HEK293 (cell line): ENCODE data around the gene SLC6A6.
A peak's percentile ranks its signal among the peaks of the same experiment; 100 is the strongest.

Experiments used
- CTCF ChIA-PET: fragments of 350-600 bp; formaldehyde crosslinking; extraction: SDS; loops from one replicate; lab custom pipeline; 2021; ENCODE audit warnings: antibody characterized with exemption; lab: Yijun Ruan, JAX
- POLR2A ChIA-PET: fragments of 300-600 bp; formaldehyde crosslinking; extraction: SDS; loops from one replicate; lab custom pipeline; 2020; ENCODE audit warnings: antibody characterized with exemption, inconsistent platforms; lab: Yijun Ruan, JAX
- H3K27ac ChIP-seq: fragments of 200-500 bp; sonication (Bioruptor generic); 2 replicates; pipeline ENCODE4 v1.5.1; 2014; ENCODE audit warnings: low read depth, low read length, control low read depth, inconsistent platforms; ENCODE audit errors: extremely low read depth
- H3K36me3 ChIP-seq, 2 experiments: fragments of 200-500 bp in 1 of 2; sonication (Bioruptor generic) in 1 of 2; 1 replicate in 1 of 2; 2 replicates in 1 of 2; pipeline ENCODE4 v1.5.1; 2014 to 2017; ENCODE audit warnings: inconsistent platforms in 2 of 2, low read length in 2 of 2; ENCODE audit not compliant: control insufficient read depth in 2 of 2, insufficient read depth in 1 of 2
- H3K4me1 ChIP-seq: fragments of 200-500 bp; sonication (Bioruptor generic); 2 replicates; pipeline ENCODE4 v1.5.1; 2014; ENCODE audit warnings: mild to moderate bottlenecking, low read length, inconsistent platforms; ENCODE audit not compliant: control insufficient read depth, insufficient read depth
- H3K4me3 ChIP-seq: 2 replicates; pipeline ENCODE4 v1.5.1; 2011; ENCODE audit warnings: low read depth, mild to moderate bottlenecking, control low read depth, low read length, moderate library complexity
- H3K9me3 ChIP-seq: fragments of 200-500 bp; sonication (Bioruptor generic); 2 replicates; pipeline ENCODE4 v1.5.1; 2014; ENCODE audit warnings: low read depth, low read length, inconsistent platforms; ENCODE audit not compliant: control insufficient read depth, insufficient read depth
- GFI1B ChIP-seq: fragments of 450-650 bp; formaldehyde crosslinking; IDR thresholded peaks from 2 replicates; pipeline ENCODE4 v1.5.1; 2016; ENCODE audit warnings: missing biosample characterization, missing genetic modification characterization
- GLIS1 ChIP-seq: fragments of 450-650 bp; formaldehyde crosslinking; IDR thresholded peaks from 2 replicates; pipeline ENCODE4 v1.5.1; 2016; ENCODE audit warnings: missing biosample characterization, missing genetic modification characterization
- IKZF3 ChIP-seq: fragments of 450-650 bp; IDR thresholded peaks from 2 replicates; pipeline ENCODE4 v1.5.0; 2018; ENCODE audit warnings: missing biosample characterization, mild to moderate bottlenecking, missing genetic modification characterization, moderate library complexity
- PRDM2 ChIP-seq: fragments of 450-650 bp; formaldehyde crosslinking; IDR thresholded peaks from 2 replicates; pipeline ENCODE4 v1.5.1; 2016; ENCODE audit warnings: missing biosample characterization, missing genetic modification characterization, borderline replicate concordance
- SCRT2 ChIP-seq: fragments of 450-650 bp; formaldehyde crosslinking; IDR thresholded peaks from 2 replicates; pipeline ENCODE4 v1.5.1; 2016; ENCODE audit warnings: missing biosample characterization, missing genetic modification characterization
- ZBTB20 ChIP-seq: fragments of 450-650 bp; formaldehyde crosslinking; IDR thresholded peaks from 2 replicates; pipeline ENCODE4 v1.5.1; 2016; ENCODE audit warnings: missing biosample characterization, missing genetic modification characterization
- ZFHX2 ChIP-seq: fragments of 450-650 bp; formaldehyde crosslinking; conservative IDR thresholded peaks from 2 replicates; pipeline ENCODE4 v1.5.1; 2016; ENCODE audit warnings: missing biosample characterization, missing genetic modification characterization
- ZFP3 ChIP-seq: fragments of 450-650 bp; formaldehyde crosslinking; IDR thresholded peaks from 2 replicates; pipeline ENCODE4 v1.5.1; 2016; ENCODE audit warnings: low read depth, missing biosample characterization, missing genetic modification characterization
- ZIC2 ChIP-seq: fragments of 450-650 bp; formaldehyde crosslinking; IDR thresholded peaks from 2 replicates; pipeline ENCODE4 v1.5.1; 2016; ENCODE audit warnings: missing biosample characterization, missing genetic modification characterization
- ZNF157 ChIP-seq: fragments of 450-650 bp; formaldehyde crosslinking; IDR thresholded peaks from 2 replicates; pipeline ENCODE4 v1.5.1; 2016; ENCODE audit warnings: missing biosample characterization, missing genetic modification characterization
- ZNF221 ChIP-seq: fragments of 450-650 bp; formaldehyde crosslinking; IDR thresholded peaks from 2 replicates; pipeline ENCODE4 v1.5.1; 2017; ENCODE audit warnings: missing biosample characterization, missing genetic modification characterization, borderline replicate concordance
- ZNF26 ChIP-seq: fragments of 450-650 bp; formaldehyde crosslinking; IDR thresholded peaks from 2 replicates; pipeline ENCODE4 v1.5.1; 2016; ENCODE audit warnings: missing biosample characterization, missing genetic modification characterization
- ZNF274 ChIP-seq, 2 experiments: fragments of 200-500 bp in 1 of 2; fragments of 450-650 bp in 1 of 2; sonication (Bioruptor generic) in 1 of 2; formaldehyde crosslinking in 1 of 2; IDR thresholded peaks; 2 replicates each; pipeline versions ENCODE4 v1.5.1 to v1.6.1; 2014 to 2016; ENCODE audit warnings: borderline replicate concordance in 1 of 2, inconsistent platforms in 1 of 2, low read length in 1 of 2, missing biosample characterization in 1 of 2, missing genetic modification characterization in 1 of 2
- ZNF341 ChIP-seq: fragments of 450-650 bp; formaldehyde crosslinking; IDR thresholded peaks from 2 replicates; pipeline ENCODE4; 2016; ENCODE audit warnings: low read depth, missing biosample characterization, missing genetic modification characterization
- ZNF488 ChIP-seq: fragments of 450-650 bp; formaldehyde crosslinking; IDR thresholded peaks from 2 replicates; pipeline ENCODE4 v1.5.1; 2016; ENCODE audit warnings: missing biosample characterization, missing genetic modification characterization
- ZNF529 ChIP-seq: fragments of 450-650 bp; formaldehyde crosslinking; IDR thresholded peaks from 2 replicates; pipeline ENCODE4 v1.5.1; 2017; ENCODE audit warnings: missing genetic modification characterization, missing biosample characterization; ENCODE audit not compliant: insufficient replicate concordance
- ZNF548 ChIP-seq: fragments of 450-650 bp; formaldehyde crosslinking; IDR thresholded peaks from 2 replicates; pipeline ENCODE4 v1.5.1; 2016; ENCODE audit warnings: missing biosample characterization, missing genetic modification characterization
- ZNF560 ChIP-seq: fragments of 450-650 bp; formaldehyde crosslinking; IDR thresholded peaks from 2 replicates; pipeline ENCODE4 v1.5.1; 2017; ENCODE audit warnings: missing biosample characterization, missing genetic modification characterization, borderline replicate concordance
- ZNF621 ChIP-seq: fragments of 450-650 bp; formaldehyde crosslinking; IDR thresholded peaks from 2 replicates; pipeline ENCODE4 v1.5.1; 2017; ENCODE audit warnings: missing biosample characterization, missing genetic modification characterization
- ZNF624 ChIP-seq: fragments of 450-650 bp; formaldehyde crosslinking; IDR thresholded peaks from 2 replicates; pipeline ENCODE4 v1.5.1; 2017; ENCODE audit warnings: missing biosample characterization, missing genetic modification characterization
- ZNF629 ChIP-seq: fragments of 450-650 bp; formaldehyde crosslinking; IDR thresholded peaks from 2 replicates; pipeline ENCODE4 v1.5.1; 2017; ENCODE audit warnings: missing biosample characterization, missing genetic modification characterization
- ZNF645 ChIP-seq: fragments of 450-650 bp; formaldehyde crosslinking; IDR thresholded peaks from 2 replicates; pipeline ENCODE4; 2016; ENCODE audit warnings: missing biosample characterization, missing genetic modification characterization
- ZNF677 ChIP-seq: fragments of 450-650 bp; IDR thresholded peaks from 2 replicates; pipeline ENCODE4 v1.5.0; 2018; ENCODE audit warnings: missing biosample characterization, mild to moderate bottlenecking, missing genetic modification characterization, moderate library complexity
- ZNF768 ChIP-seq: fragments of 450-650 bp; formaldehyde crosslinking; IDR thresholded peaks from 2 replicates; pipeline ENCODE4 v1.5.1; 2018; ENCODE audit warnings: missing biosample characterization, mild to moderate bottlenecking, missing genetic modification characterization
- ZSCAN30 ChIP-seq: fragments of 450-650 bp; IDR thresholded peaks from 2 replicates; pipeline ENCODE4 v1.5.1; 2018; ENCODE audit warnings: missing biosample characterization, mild to moderate bottlenecking, missing genetic modification characterization, moderate library complexity

SLC6A6 gene

GRCh38 chr3:14397046-14397445, 5.4 kb upstream of the SLC6A6 start (continued):
- TF ChIP-seq ZNF677 (tag by site-specific recombination) (no peak), ZNF26 (tag by site-specific recombination) (no peak), ZNF560 (no peak), PRDM2 (tag by site-specific recombination) (no peak)

- POLR2A ChIA-PET, result no interaction called here
- TF ChIP-seq ZNF529 (no peak), ZIC2 (tag by site-specific recombination) (peak; percentile 55), ZNF548 (tag by site-specific recombination) (no peak), ZNF629 (tag by site-specific recombination) (no peak), ZNF645 (tag by site-specific recombination) (no peak), ZFP3 (tag by site-specific recombination) (no peak), ZFHX2 (tag by site-specific recombination) (no peak), GLIS1 (tag by site-specific recombination) (peak; percentile 31), IKZF3 (tag by site-specific recombination) (no peak), ZBTB20 (tag by site-specific recombination) (no peak), ZNF768 (tag by site-specific recombination) (no peak), SCRT2 (tag by site-specific recombination) (peak; percentile 50; the same call in 1 of the 2 replicates), ZNF621 (tag by site-specific recombination) (no peak), ZNF341 (tag by site-specific recombination) (no peak), ZSCAN30 (tag by site-specific recombination) (no peak), ZNF488 (tag by site-specific recombination) (no peak), ZNF274 (IDR thresholded peaks at IDR 0.05; ENCODE audit: low read length) (no peak), ZNF274 (tag by site-specific recombination; IDR thresholded peaks at IDR 0.05; ENCODE audit: borderline replicate concordance) (no peak), ZNF624 (no peak), ZNF157 (tag by site-specific recombination) (no peak), GFI1B (no peak), ZNF221 (no peak)
Observed at GRCh38 chr3:14397531-14397930, 4.9 kb upstream of the SLC6A6 start.

More at GRCh38 chr3:14397531-14397930, 4.9 kb upstream of the SLC6A6 start:
- no peaks in the 10 kb centered on the region for H3K4me1 ChIP-seq
- H3K4me3 ChIP-seq, result no peak overlapping the region
- no peak overlapping the region for H3K27ac ChIP-seq
- H3K9me3 ChIP-seq, result no peaks in the 10 kb centered on the region
- CTCF ChIA-PET, result interaction anchor here (0.9 kb wide), 1 partner anchor 10 kb away, joined by 3 read pairs; no protein-coding TSS in a partner anchor
- H3K36me3 ChIP-seq, result no peaks in the 10 kb centered on the region
